ENCODE measurements around the gene KIF25. TPM values are rescaled to one million over a fixed set of nuclear protein-coding genes. Genes with fewer than 3 reads are reported as not detected.
A peak's percentile ranks its signal among the peaks of the same experiment; 100 is the strongest.

KIF25 gene
- total RNA-seq, 4 donors from 2014 or later = 0.17 TPM; not detected in 3

DNA sequence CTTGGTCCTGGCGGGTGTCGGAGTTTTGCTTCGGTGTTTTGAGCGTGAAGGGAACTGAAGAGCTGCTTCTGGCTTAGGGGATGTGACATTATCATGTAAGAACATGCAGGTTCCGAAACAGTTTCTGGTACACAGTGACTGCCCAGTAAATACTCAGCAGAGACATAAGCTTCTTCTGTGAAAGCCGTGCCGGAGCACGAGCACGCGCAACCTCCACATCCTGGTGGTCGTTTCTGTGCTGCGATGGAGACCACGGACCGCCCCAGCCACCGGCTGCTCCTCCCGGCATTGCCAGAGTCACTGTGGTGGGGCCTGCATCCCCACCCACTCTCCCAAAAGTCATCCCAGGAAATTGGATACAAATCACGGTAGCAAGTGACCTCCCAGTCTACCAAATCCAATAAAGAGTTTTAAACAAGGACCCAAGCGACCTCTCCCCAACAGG lies 18.7 kb downstream of the KIF25 start:
- Histone ChIP-seq H3K4me1 (no peaks in the 10 kb centered on the region), H3K27ac (replicated peaks in 1 of 4) (no peak overlapping the region), H3K4me3 (no peak overlapping the region), H3K9me3 (peaks cover 0 to 15% (median 13%) of the 10 kb centered on the region in 4 donors), H3K36me3 (no peaks in the 10 kb centered on the region), H3K27me3 (peaks cover 0 to 27% (median 0%) of the 10 kb centered on the region in 4 donors)
- no peak for TF ChIP-seq EP300 (IDR thresholded peaks at IDR 0.05)
- TF ChIP-seq CTCF (IDR thresholded peaks at IDR 0.05) = no peak
- no peak for TF ChIP-seq POLR2A (IDR thresholded peaks at IDR 0.05; ENCODE audit: low read depth)
- TF ChIP-seq POLR2AphosphoS5 (IDR thresholded peaks at IDR 0.05) = no peak
- 95% methylated on average over 18 of the region's 18 CpGs for WGBS
- peak; percentile 66 for DNase-seq (ENCODE audit: extremely low spot score)
- intact Hi-C loops (cut with DNase I) = no loop called here

- Histone ChIP-seq H3K27ac (replicated peaks in 1 of 4) (no peak overlapping the region), H3K9me3 (peaks cover 0 to 7% (median 7%) of the 10 kb centered on the region in 4 donors), H3K27me3 (peaks cover 0 to 27% (median 0%) of the 10 kb centered on the region in 4 donors), H3K36me3 (no peaks in the 10 kb centered on the region), H3K4me3 (no peak overlapping the region), H3K4me1 (no peaks in the 10 kb centered on the region)
- peak; percentile 55 for DNase-seq (ENCODE audit: extremely low spot score)
- intact Hi-C loops (cut with DNase I) = no loop called here
- no peak for TF ChIP-seq EP300 (IDR thresholded peaks at IDR 0.05)
- no peak for TF ChIP-seq CTCF (IDR thresholded peaks at IDR 0.05)
- no peak for TF ChIP-seq POLR2AphosphoS5 (IDR thresholded peaks at IDR 0.05)
- TF ChIP-seq POLR2A (IDR thresholded peaks at IDR 0.05; ENCODE audit: low read depth) = no peak
- 77% methylated on average over 8 of the region's 18 CpGs for WGBS
Observed at GRCh38 chr6:168016721-168017525, 19.5 kb downstream of the KIF25 start.

GRCh38 chr6:168017629-168018028 lies 20.2 kb downstream of the KIF25 start:
- DNase-seq (ENCODE audit: extremely low spot score) = peak; percentile 64
- Histone ChIP-seq H3K27ac (replicated peaks in 1 of 4) (no peak overlapping the region), H3K27me3 (peaks cover 0 to 27% (median 0%) of the 10 kb centered on the region in 4 donors), H3K36me3 (no peaks in the 10 kb centered on the region), H3K9me3 (peaks cover 0 to under 1% (median 0%) of the 10 kb centered on the region in 4 donors), H3K4me1 (no peaks in the 10 kb centered on the region), H3K4me3 (no peak overlapping the region)
- intact Hi-C loops (cut with DNase I) = no loop called here
- TF ChIP-seq POLR2A (IDR thresholded peaks at IDR 0.05; ENCODE audit: low read depth) (no peak), CTCF (IDR thresholded peaks at IDR 0.05) (no peak), EP300 (IDR thresholded peaks at IDR 0.05) (no peak), POLR2AphosphoS5 (IDR thresholded peaks at IDR 0.05) (no peak)
- WGBS = 75% methylated on average over 11 of the region's 11 CpGs

GRCh38 chr6:168018664-168019063 lies 21.2 kb downstream of the KIF25 start:
- WGBS = 79% methylated on average over 11 of the region's 15 CpGs
- Histone ChIP-seq H3K27me3 (peaks cover 0 to 28% (median 0%) of the 10 kb centered on the region in 4 donors), H3K36me3 (no peaks in the 10 kb centered on the region), H3K9me3 (no peaks in the 10 kb centered on the region), H3K4me3 (no peak overlapping the region), H3K4me1 (no peaks in the 10 kb centered on the region), H3K27ac (replicated peaks in 1 of 4) (no peak overlapping the region)
- peak; percentile 87 for DNase-seq (ENCODE audit: extremely low spot score)
- TF ChIP-seq POLR2AphosphoS5 (IDR thresholded peaks at IDR 0.05) (no peak), CTCF (IDR thresholded peaks at IDR 0.05) (no peak), POLR2A (IDR thresholded peaks at IDR 0.05; ENCODE audit: low read depth) (no peak), EP300 (IDR thresholded peaks at IDR 0.05) (no peak)
- intact Hi-C loops (cut with DNase I) = no loop called here
